K562 (cell line): ENCODE data around the gene TMEM187. TPM values are rescaled to one million over a fixed set of nuclear protein-coding genes. Genes with fewer than 3 reads are reported as not detected.

ENCODE experiments used
- ARID3A ChIP-seq: IDR thresholded peaks from 2 replicates; pipeline ENCODE4 v1.6.1; 2012; ENCODE audit warnings: low read depth, low read length, improper control_type of control experiment, borderline replicate concordance
- BCL6 ChIP-seq: fragments of 250-450 bp; sonication (Bioruptor Pico); IDR thresholded peaks from 2 replicates; pipeline ENCODE4 v1.4.0; 2020
- CEBPG ChIP-seq, 3 experiments: fragments of 200-800 bp in 1 of 3; sonication (Bioruptor generic) in 1 of 3; sonication (generic) in 1 of 3; formaldehyde crosslinking in 1 of 3; IDR thresholded peaks in 2 of 3; conservative IDR thresholded peaks in 1 of 3; 2 replicates each; pipeline versions ENCODE4 v1.6.1 to v1.8.0; 2016 to 2022; ENCODE audit warnings: missing compliant biosample characterization in 2 of 3, missing genetic modification characterization in 2 of 3, mild to moderate bottlenecking in 1 of 3, missing genetic modification reagents in 1 of 3
- CREB5 ChIP-seq: fragments of 250-450 bp; sonication (Bioruptor Pico); IDR thresholded peaks from 2 replicates; pipeline ENCODE4 v1.5.0; 2020; ENCODE audit warnings: mild to moderate bottlenecking
- CTBP1 ChIP-seq: fragments of 450-650 bp; IDR thresholded peaks from 2 replicates; pipeline ENCODE4 v1.6.1; 2016; ENCODE audit warnings: borderline replicate concordance
- DNMT1 ChIP-seq: fragments of 450-650 bp; IDR thresholded peaks from 2 replicates; pipeline ENCODE4 v1.6.1; 2016; ENCODE audit warnings: antibody characterized with exemption, mild to moderate bottlenecking
- EWSR1 ChIP-seq: fragments of 450-650 bp; IDR thresholded peaks from 2 replicates; pipeline ENCODE4 v1.6.1; 2018; ENCODE audit warnings: borderline replicate concordance, mild to moderate bottlenecking, low read depth, moderate library complexity; ENCODE audit not compliant: partially characterized antibody
- FOS ChIP-seq: IDR thresholded peaks from 3 replicates; pipeline ENCODE4 v1.6.1; 2011; ENCODE audit not compliant: insufficient read length; ENCODE audit errors: extremely low read depth
- HDAC8 ChIP-seq: fragments of 450-650 bp; IDR thresholded peaks from 2 replicates; pipeline ENCODE4 v1.6.1; 2016; ENCODE audit warnings: mild to moderate bottlenecking, missing genetic modification characterization, moderate library complexity, missing compliant biosample characterization
- HMG20A ChIP-seq: fragments of 450-650 bp; formaldehyde crosslinking; conservative IDR thresholded peaks from 2 replicates; pipeline ENCODE4 v1.4.0; 2020; ENCODE audit warnings: mild to moderate bottlenecking, mixed read lengths
- KLF10 ChIP-seq: fragments of 250-450 bp; sonication (Bioruptor Pico); IDR thresholded peaks from 2 replicates; pipeline ENCODE4 v1.6.1; 2021; ENCODE audit warnings: matching md5 sums
- NBN ChIP-seq: fragments of 450-650 bp; IDR thresholded peaks from 2 replicates; pipeline ENCODE4 v1.6.1; 2016; ENCODE audit warnings: low read depth, mild to moderate bottlenecking
- NELFE ChIP-seq: IDR thresholded peaks from 2 replicates; pipeline ENCODE4 v1.6.1; 2011; ENCODE audit warnings: mild to moderate bottlenecking; ENCODE audit not compliant: insufficient read depth, insufficient read length
- NONO ChIP-seq, 2 experiments: fragments of 200-400 bp in 1 of 2; fragments of 450-650 bp in 1 of 2; formaldehyde crosslinking in 1 of 2; IDR thresholded peaks; 2 replicates each; pipeline ENCODE4 v1.6.1; 2017; ENCODE audit warnings: low read depth in 2 of 2, mild to moderate bottlenecking in 2 of 2, moderate library complexity in 2 of 2, low read length in 1 of 2
- NR1H2 ChIP-seq: sonication (generic); formaldehyde crosslinking; IDR thresholded peaks from 2 replicates; pipeline ENCODE4 v1.4.0; 2020; ENCODE audit warnings: mild to moderate bottlenecking, missing genetic modification reagents
- POLR2AphosphoS2 ChIP-seq: IDR thresholded peaks from 2 replicates; pipeline ENCODE4 v1.6.1; 2012; ENCODE audit warnings: low read length, improper control_type of control experiment
- POLR2B ChIP-seq: fragments of 450-650 bp; IDR thresholded peaks from 2 replicates; pipeline ENCODE4 v1.6.1; 2018; ENCODE audit warnings: low read depth; ENCODE audit not compliant: partially characterized antibody
- RFX5 ChIP-seq: IDR thresholded peaks from 2 replicates; pipeline ENCODE4 v1.6.1; 2011; ENCODE audit warnings: low read depth, mild to moderate bottlenecking, improper control_type of control experiment, low read length
- TSC22D4 ChIP-seq: fragments of 450-650 bp; IDR thresholded peaks from 2 replicates; pipeline ENCODE4 v1.6.1; 2016; ENCODE audit warnings: missing genetic modification characterization, missing biosample characterization, control low read depth
- ZBTB34 ChIP-seq: fragments of 250-450 bp; sonication (Bioruptor Pico); IDR thresholded peaks from 2 replicates; pipeline ENCODE4 v1.8.0; 2021; ENCODE audit warnings: mild to moderate bottlenecking, moderate library complexity
- ZKSCAN3 ChIP-seq: fragments of 250-450 bp; sonication (Bioruptor Pico); IDR thresholded peaks from 2 replicates; pipeline ENCODE4 v1.4.0; 2020
- ZNF143 ChIP-seq: sonication (generic); formaldehyde crosslinking; IDR thresholded peaks from 2 replicates; pipeline ENCODE4 v1.9.0; 2022; ENCODE audit warnings: mild to moderate bottlenecking, missing genetic modification reagents
- ZNF217 ChIP-seq: sonication (generic); formaldehyde crosslinking; IDR thresholded peaks from 2 replicates; pipeline ENCODE4 v1.8.0; 2022; ENCODE audit warnings: mild to moderate bottlenecking, missing genetic modification reagents
- polyA plus RNA-seq, 8 experiments: library from polyadenylated mRNA; depleted of rRNA in 4 of 8; stranded (reverse) in 5 of 8; unstranded in 3 of 8; fragments of >200 nt; fragmentation: Nextera tagmentation in 2 of 8; fragmentation: Illumina TruSeq in 1 of 8; extraction: Ambion mirVana in 2 of 8; extraction: Trizol in 1 of 8; gene quantifications; 2 replicates each; pipeline versions ENCODE4 v1.2.1 to v1.2.3, GENCODE V29; 2011 to 2014; ENCODE audit warnings: inconsistent platforms in 1 of 8, missing spikeins in 1 of 8
- total RNA-seq, 7 experiments: library from RNA; depleted of rRNA in 6 of 7; stranded (reverse); fragments of >200 nt in 6 of 7; fragmentation: Illumina TruSeq in 2 of 7; extraction: Trizol in 2 of 7; gene quantifications; 2 replicates each; pipeline versions ENCODE4 v1.2.1 to v1.2.3, GENCODE V29; 2011 to 2021; ENCODE audit warnings: low replicate concordance in 1 of 7

The TMEM187 gene
- total and polyA plus RNA-seq, 9 of the 15 experiments (the other 6 are each of a cell fraction or from before 2014, with no cell fraction given): 0.13 to 6.4 (median 1.6) TPM

GRCh38 chrX:153972368-153973126 lies at the start of gene TMEM187 (continued):
- no peak for TF ChIP-seq ARID3A
- TF ChIP-seq NR1H2: no peak
- TF ChIP-seq DNMT1: no peak
- no peak for TF ChIP-seq EWSR1
- TF ChIP-seq RFX5: no peak
- TF ChIP-seq POLR2B: no peak
- TF ChIP-seq NELFE: no peak
- TF ChIP-seq ZNF217 (CRISPR knock-in tag): no peak
- TF ChIP-seq FOS: no peak
- no peak for TF ChIP-seq CEBPG (CRISPR knock-in tag; IDR thresholded peaks at IDR 0.05)
- TF ChIP-seq CEBPG (tag; conservative IDR thresholded peaks at IDR 0.05 in 1 of 2, IDR thresholded peaks at IDR 0.05 in 1 of 2): no peak
- TF ChIP-seq CTBP1: peak; percentile 69; the same call in 1 of the 2 replicates
- no peak for TF ChIP-seq BCL6
- no peak for TF ChIP-seq ZBTB34
- TF ChIP-seq POLR2AphosphoS2: no peak
- no peak for TF ChIP-seq ZNF143
- TF ChIP-seq HMG20A (CRISPR knock-in tag): no peak
- no peak for TF ChIP-seq ZKSCAN3 (CRISPR knock-in tag)
- TF ChIP-seq KLF10 (CRISPR knock-in tag): no peak
- 0 out of 2 replicates have a peak, but pooled peaks have one; percentile 39 for TF ChIP-seq HDAC8 (tag)
- TF ChIP-seq NBN: no peak
- TF ChIP-seq NONO (IDR thresholded peaks at IDR 0.05; ENCODE audit: low read depth in 2 of 2, low read length in 1 of 2): peak; percentile 13 to 57; a peak in 1 of 4 replicates
- TF ChIP-seq CREB5 (CRISPR knock-in tag): no peak
- TF ChIP-seq TSC22D4 (tag): no peak
